GM12878 (cell line): ENCODE data around the gene ZNF682. TPM values are rescaled to one million over a fixed set of nuclear protein-coding genes. Genes with fewer than 3 reads are reported as not detected.

ENCODE experiments used
- ATAC-seq: fragments of 200-7000 bp; cut with Tn5 transposase; 3 replicates; pipeline ENCODE4 v1.9.1; 2020; ENCODE audit warnings: mild to moderate bottlenecking, moderate library complexity
- BruUV-seq: library from RNA; stranded (reverse); fragments of 400-500 nt; replicated peaks from 2 replicates; lab custom pipeline; 2021; lab: Mats Ljungman, UMichigan
- CTCF ChIA-PET: fragments of 300-600 bp; sonication (Branson Sonifier 250); formaldehyde crosslinking; extraction: SDS; loops from one replicate; lab custom pipeline; 2021; ENCODE audit warnings: inconsistent platforms; lab: Yijun Ruan, JAX
- POLR2A ChIA-PET: fragments of 350-600 bp; formaldehyde crosslinking; extraction: SDS; loops from one replicate; lab custom pipeline; 2021; ENCODE audit warnings: inconsistent platforms; lab: Charles Lee
- RAD21 ChIA-PET: fragments of 300-600 bp; sonication (Branson Sonifier 250); formaldehyde crosslinking; loops from one replicate; lab custom pipeline; 2023; ENCODE audit warnings: antibody characterized with exemption; ENCODE audit not compliant: unreplicated experiment; lab: Charles Lee
- SMC1A ChIA-PET: fragments of 300-600 bp; sonication (Branson Sonifier 250); formaldehyde crosslinking; loops from one replicate; lab custom pipeline; 2023; ENCODE audit not compliant: unreplicated experiment, uncharacterized antibody; lab: Charles Lee
- DNase-seq: peaks from one replicate; pipeline ENCODE4 v3.0.0-alpha.2; 2011; ENCODE audit warnings: low read depth, low spot score
- FAIRE-seq: peaks from 3 replicates; lab custom pipeline; 2011; peaks lifted over from hg19 to GRCh38; lab: Jason Lieb, UNC
- H2AFZ ChIP-seq: 2 replicates; pipeline ENCODE4 v1.6.0; 2011; ENCODE audit warnings: low read depth, low read length, control low read depth; ENCODE audit not compliant: control insufficient read depth
- H3K27ac ChIP-seq: 2 replicates; pipeline ENCODE4 v1.5.1; 2011; ENCODE audit warnings: control low read depth; ENCODE audit not compliant: control insufficient read depth, insufficient read depth
- H3K27me3 ChIP-seq, 2 experiments: replicated peaks in 1 of 2; 2 replicates each; pipeline versions ENCODE4 v1.6.0 to v1.6.1; 2011; ENCODE audit warnings: low read length in 1 of 2; ENCODE audit not compliant: control insufficient read depth in 2 of 2, insufficient read depth in 2 of 2
- H3K36me3 ChIP-seq, 2 experiments: 2 replicates each; pipeline ENCODE4 v1.5.1; 2011; ENCODE audit warnings: low read length in 1 of 2; ENCODE audit not compliant: control insufficient read depth in 2 of 2, insufficient read depth in 2 of 2
- H3K4me1 ChIP-seq: 2 replicates; pipeline ENCODE4 v1.6.1; 2011; ENCODE audit warnings: mild to moderate bottlenecking, low read length, moderate library complexity, mixed read lengths; ENCODE audit not compliant: control insufficient read depth, insufficient read depth
- H3K4me2 ChIP-seq: 2 replicates; pipeline ENCODE4 v1.6.0; 2011; ENCODE audit warnings: control low read depth; ENCODE audit not compliant: control insufficient read depth, insufficient read depth
- H3K4me3 ChIP-seq: fragments of 200-600 bp; sonication (generic); 2 replicates; pipeline ENCODE4 v1.5.1; 2016
- H3K79me2 ChIP-seq: 2 replicates; pipeline ENCODE4 v1.6.0; 2011; ENCODE audit warnings: low read length; ENCODE audit not compliant: control insufficient read depth, insufficient read depth
- H3K9ac ChIP-seq: 2 replicates; pipeline ENCODE4 v1.8.0; 2011; ENCODE audit warnings: low read length, control low read depth, mixed read lengths; ENCODE audit not compliant: control insufficient read depth, insufficient read depth
- H3K9me3 ChIP-seq: replicated peaks from 3 replicates; pipeline ENCODE4 v1.5.1; 2011; ENCODE audit warnings: mild to moderate bottlenecking, low read length; ENCODE audit not compliant: control insufficient read depth, insufficient read depth
- H4K20me1 ChIP-seq: 2 replicates; pipeline ENCODE4 v1.6.0; 2011; ENCODE audit not compliant: control insufficient read depth, insufficient read depth
- BCL3 ChIP-seq: IDR thresholded peaks from 2 replicates; pipeline ENCODE4 v1.6.1; 2011; ENCODE audit warnings: borderline replicate concordance, low read depth, mild to moderate bottlenecking, moderate library complexity, low read length; ENCODE audit not compliant: insufficient read depth, poor library complexity, severe bottlenecking
- BCLAF1 ChIP-seq: fragments of 450-650 bp; IDR thresholded peaks from 2 replicates; pipeline ENCODE4 v1.6.1; 2017; ENCODE audit warnings: antibody characterized with exemption, mild to moderate bottlenecking, moderate library complexity
- DPF2 ChIP-seq: fragments of 450-650 bp; IDR thresholded peaks from 2 replicates; pipeline ENCODE4 v1.6.1; 2017; ENCODE audit warnings: mild to moderate bottlenecking
- EZH2 ChIP-seq: IDR thresholded peaks from 2 replicates; pipeline ENCODE4 v1.6.1; 2012; ENCODE audit warnings: low read depth, mild to moderate bottlenecking, control low read depth, inconsistent platforms, low read length, borderline replicate concordance; ENCODE audit not compliant: control insufficient read depth
- FOS ChIP-seq: IDR thresholded peaks from 3 replicates; pipeline ENCODE4 v1.6.1; 2011; ENCODE audit warnings: borderline replicate concordance; ENCODE audit not compliant: insufficient read length; ENCODE audit errors: extremely low read depth
- HDAC6 ChIP-seq: fragments of 200-600 bp; sonication (generic); IDR thresholded peaks from one replicate; pipeline ENCODE4 v1.8.0; 2017; ENCODE audit warnings: antibody characterized with exemption; ENCODE audit not compliant: unreplicated experiment
- IRF3 ChIP-seq: fragments of 450-650 bp; IDR thresholded peaks from 2 replicates; pipeline ENCODE4 v1.6.1; 2014; ENCODE audit warnings: mild to moderate bottlenecking
- IRF4 ChIP-seq: IDR thresholded peaks from 2 replicates; pipeline ENCODE4 v1.6.1; 2011; ENCODE audit warnings: low read depth, low read length
- JUNB ChIP-seq: IDR thresholded peaks from 2 replicates; pipeline ENCODE4 v1.6.1; 2016; ENCODE audit warnings: antibody characterized with exemption, mild to moderate bottlenecking
- KLF5 ChIP-seq: fragments of 450-650 bp; IDR thresholded peaks from 2 replicates; pipeline ENCODE4 v1.6.1; 2014; ENCODE audit warnings: mild to moderate bottlenecking; ENCODE audit not compliant: partially characterized antibody
- MLLT1 ChIP-seq: fragments of 450-650 bp; IDR thresholded peaks from 2 replicates; pipeline ENCODE4 v1.6.1; 2016; ENCODE audit warnings: mild to moderate bottlenecking
- MTA2 ChIP-seq: fragments of 450-650 bp; IDR thresholded peaks from 2 replicates; pipeline ENCODE4 v1.6.1; 2016; ENCODE audit warnings: low read depth, mild to moderate bottlenecking, moderate library complexity
- NR2C1 ChIP-seq: fragments of 450-650 bp; IDR thresholded peaks from 2 replicates; pipeline ENCODE4 v1.6.1; 2017; ENCODE audit warnings: antibody characterized with exemption, mild to moderate bottlenecking, moderate library complexity
- POLR2AphosphoS2 ChIP-seq: IDR thresholded peaks from 2 replicates; pipeline ENCODE4 v1.6.1; 2011; ENCODE audit warnings: low read depth, mild to moderate bottlenecking, low read length, improper control_type of control experiment, moderate library complexity
- SRF ChIP-seq, 2 experiments: IDR thresholded peaks; 2 replicates each; pipeline ENCODE4 v1.6.1; 2011; ENCODE audit warnings: low read depth in 2 of 2, low read length in 2 of 2, mild to moderate bottlenecking in 1 of 2, moderate library complexity in 1 of 2
- TCF3 ChIP-seq: IDR thresholded peaks from 2 replicates; pipeline ENCODE4 v1.6.1; 2012; ENCODE audit warnings: low read depth, mild to moderate bottlenecking, low read length, borderline replicate concordance; ENCODE audit not compliant: insufficient read depth
- YY1 ChIP-seq: IDR thresholded peaks from 2 replicates; pipeline ENCODE4 v1.6.1; 2011; ENCODE audit warnings: low read depth, mild to moderate bottlenecking, low read length
- WGBS: methylation state at CpG from one replicate; pipeline ENCODE4 v1.1.6; 2016; ENCODE audit warnings: low lambda C conversion rate; ENCODE audit not compliant: insufficient replicate concordance, insufficient coverage; ENCODE audit errors: missing lambda C conversion rate; 5-methylcytosine and 5-hydroxymethylcytosine counted together
- in situ Hi-C: fragments of 300-500 bp; cut with MboI; formaldehyde crosslinking; loops from 9 replicates; pipeline ENCODE4 v1.14.3; 2018; ENCODE audit warnings: mixed read lengths
- intact Hi-C: fragments of 100-400 bp; cut with micrococcal nuclease; formaldehyde crosslinking; loops from one replicate; pipeline ENCODE4 v1.14.2; 2022; ENCODE audit not compliant: unreplicated experiment
- polyA plus RNA-seq, 11 experiments: library from polyadenylated mRNA; depleted of rRNA in 4 of 11; unstranded in 6 of 11; stranded (reverse) in 5 of 11; fragments of >200 nt; fragmentation: Nextera tagmentation in 4 of 11; fragmentation: Illumina TruSeq in 1 of 11; extraction: Ambion mirVana in 4 of 11; extraction: Trizol in 1 of 11; gene quantifications; 1 replicate in 1 of 11; 2 replicates in 10 of 11; pipeline versions ENCODE4 v1.2.1 to v1.2.3, GENCODE V29; 2011 to 2016; ENCODE audit warnings: inconsistent platforms in 2 of 11, missing spikeins in 2 of 11, low read depth in 1 of 11
- total RNA-seq, 4 experiments: library from RNA; depleted of rRNA in 3 of 4; stranded (reverse); fragments of >200 nt in 3 of 4; fragmentation: Illumina TruSeq in 1 of 4; extraction: Trizol in 1 of 4; gene quantifications; 2 replicates each; pipeline versions ENCODE4 v1.2.1 to v1.2.3, GENCODE V29; 2013 to 2021

ZNF682 gene
- total and polyA plus RNA-seq, 10 of the 15 experiments (the other 5 are each of a cell fraction or from before 2014, with no cell fraction given), result 0.06 to 1.6 (median 0.27) TPM; not detected in 3

- Histone ChIP-seq H2AFZ (no peak overlapping the region), H3K4me3 (no peak overlapping the region), H3K4me1 (no peaks in the 10 kb centered on the region), H3K36me3 (no peaks in the 10 kb centered on the region), H3K9ac (no peak overlapping the region), H4K20me1 (no peaks in the 10 kb centered on the region), H3K4me2 (no peak overlapping the region), H3K27me3 (no peaks in the 10 kb centered on the region), H3K79me2 (no peaks in the 10 kb centered on the region), H3K9me3 (no peaks in the 10 kb centered on the region; the same call in 2 of the 3 replicates), H3K27ac (no peak overlapping the region)
- BruUV-seq, result no TSS peak
- RAD21 ChIA-PET, result no interaction called here
- in situ Hi-C loops (no loop called here), intact Hi-C loops (no loop called here)
- DNase-seq (no peak), FAIRE-seq (no peak), ATAC-seq (no peak)
- POLR2A ChIA-PET, result no interaction called here
- CTCF ChIA-PET, result no interaction called here
- whole genome bisulfite sequencing, result 23% methylated on average over 9 of the region's 9 CpGs
- SMC1A ChIA-PET, result no interaction called here
- TF ChIP-seq TCF3 (no peak), IRF4 (no peak), EZH2 (no peak), FOS (no peak), BCL3 (no peak), NR2C1 (no peak), POLR2AphosphoS2 (no peak), MTA2 (no peak), KLF5 (no peak), SRF (IDR thresholded peaks at IDR 0.05; ENCODE audit: low read depth in 2 of 2, low read length in 2 of 2) (no peak), HDAC6 (no peak), YY1 (no peak), MLLT1 (no peak), BCLAF1 (no peak), IRF3 (no peak), DPF2 (no peak), JUNB (no peak)
Measured at GRCh38 chr19:20067943-20068342, 28.6 kb upstream of the ZNF682 start.
